IPS-NIHi11 (cell line): ENCODE results near the gene VWC2.

Experiments used
- DNase-seq: peaks from one replicate; pipeline ENCODE4 v3.0.0; 2012; ENCODE audit warnings: mixed read lengths, low spot score

The VWC2 gene

GRCh38 chr7:49773218-49773935 is at the start of gene VWC2:
VWC2 (plus strand) TSS chr7:49773638; CDS start chr7:49775436, 1,798 bp downstream.
- DNase-seq, result peak; percentile 58

GRCh38 chr7:49724071-49724470 is 49.4 kb upstream of the VWC2 start:
- DNase-seq, result no peak

GRCh38 chr7:49731836-49732235 is 41.6 kb upstream of the VWC2 start:
- DNase-seq, result no peak

- DNase-seq, result no peak
Measured at GRCh38 chr7:49762666-49763065, 10.8 kb upstream of the VWC2 start.

GRCh38 chr7:49763791-49764190 is 9.6 kb upstream of the VWC2 start:
- DNase-seq, result no peak

- no peak for DNase-seq
Measured at GRCh38 chr7:49766966-49767365, 6.5 kb upstream of the VWC2 start.

- DNase-seq, result no peak
Measured at GRCh38 chr7:49767719-49768118, 5.7 kb upstream of the VWC2 start.

- DNase-seq, result no peak
Measured at GRCh38 chr7:49768254-49768653, 5.2 kb upstream of the VWC2 start.

- no peak for DNase-seq
Measured at GRCh38 chr7:49768835-49769234, 4.6 kb upstream of the VWC2 start.

GRCh38 chr7:49769285-49769857 is 4.1 kb upstream of the VWC2 start:
- DNase-seq, result no peak

GRCh38 chr7:49770838-49771237 is 2.6 kb upstream of the VWC2 start:
- DNase-seq, result no peak

GRCh38 chr7:49771427-49772176 is 1.8 kb upstream of the VWC2 start:
- no peak for DNase-seq

- no peak for DNase-seq
Measured at GRCh38 chr7:49772916-49773217, 571 bp upstream of the VWC2 start.

GRCh38 chr7:49773936-49774458 is 559 bp downstream of the VWC2 start:
- DNase-seq, result peak; percentile 40

GRCh38 chr7:49774459-49775064 is 1.1 kb downstream of the VWC2 start:
- peak; percentile 65 for DNase-seq

- peak; percentile 31 for DNase-seq
Measured at GRCh38 chr7:49775065-49775948, 1.9 kb downstream of the VWC2 start.

- DNase-seq, result no peak
Measured at GRCh38 chr7:49775949-49776443, 2.6 kb downstream of the VWC2 start.

- DNase-seq, result peak; percentile 37
Measured at GRCh38 chr7:49776994-49777393, 3.6 kb downstream of the VWC2 start.

GRCh38 chr7:49778731-49779270 is 5.4 kb downstream of the VWC2 start:
- no peak for DNase-seq

GRCh38 chr7:49780953-49781352 is 7.5 kb downstream of the VWC2 start:
- no peak for DNase-seq

GRCh38 chr7:49781996-49782395 is 8.6 kb downstream of the VWC2 start:
- DNase-seq, result no peak
